GM21529 (cell line): ENCODE data around the gene PDS5B.
A peak's percentile ranks its signal among the peaks of the same experiment; 100 is the strongest.
"Not testable (repeated sequence)": the region's sequence is repeated elsewhere in the genome, so short reads cannot be mapped to it uniquely, and the experiment has no call there.

Source experiments
- ATAC-seq: cut with Tn5 transposase; IDR thresholded peaks from one replicate; pipeline ENCODE4 v1.9.1; 2021; ENCODE audit not compliant: unreplicated experiment

The PDS5B gene

DNA sequence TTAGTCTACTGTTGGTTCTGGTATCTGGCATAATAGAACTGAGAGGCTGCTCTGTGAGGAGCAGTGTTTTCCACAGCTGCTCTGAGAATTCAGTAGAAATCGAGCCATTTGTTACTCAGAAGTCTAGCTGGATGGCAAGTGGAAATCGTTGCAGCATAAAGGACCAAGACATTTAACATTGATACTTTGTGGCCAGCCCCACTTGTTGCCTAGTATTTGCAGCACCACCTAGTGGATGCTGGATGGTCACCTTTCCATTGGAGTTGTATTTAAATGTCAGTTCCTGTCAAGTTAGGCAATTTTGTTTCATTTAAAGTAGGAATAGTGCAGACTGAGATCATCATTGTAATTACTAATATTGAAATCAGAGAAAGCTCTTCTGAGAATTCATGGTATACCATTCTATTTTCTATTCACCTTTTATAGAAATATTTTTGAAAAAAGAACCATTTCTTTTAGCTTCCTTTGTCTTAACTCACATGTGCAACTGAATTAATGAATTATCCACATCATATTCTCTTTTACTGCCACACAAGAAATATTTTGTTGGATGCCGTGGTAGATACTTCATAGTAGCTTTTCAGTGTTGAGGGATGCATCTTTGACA, 64.6 kb downstream of the PDS5B start:
- ATAC-seq, result peak; percentile 77

DNA sequence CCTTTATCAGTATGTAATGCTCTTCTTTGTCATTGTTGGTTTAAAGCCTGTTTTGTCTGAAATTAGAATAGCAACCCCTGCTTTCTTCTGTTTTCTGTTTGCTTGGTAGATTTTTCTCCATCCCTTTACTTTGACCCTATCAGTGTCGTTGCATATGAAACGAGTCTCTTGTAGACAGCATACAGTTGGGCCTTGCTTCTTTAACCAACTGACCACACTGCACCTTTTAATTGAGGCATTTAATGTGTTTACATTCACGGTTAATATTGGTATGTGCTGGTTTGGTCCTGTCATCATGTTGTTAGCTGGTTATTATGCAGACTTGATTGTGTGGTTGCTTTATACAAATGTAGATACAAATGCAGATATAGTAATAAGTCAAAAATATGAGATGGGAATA, 71.1 kb downstream of the PDS5B start:
- ATAC-seq, result no peak

DNA sequence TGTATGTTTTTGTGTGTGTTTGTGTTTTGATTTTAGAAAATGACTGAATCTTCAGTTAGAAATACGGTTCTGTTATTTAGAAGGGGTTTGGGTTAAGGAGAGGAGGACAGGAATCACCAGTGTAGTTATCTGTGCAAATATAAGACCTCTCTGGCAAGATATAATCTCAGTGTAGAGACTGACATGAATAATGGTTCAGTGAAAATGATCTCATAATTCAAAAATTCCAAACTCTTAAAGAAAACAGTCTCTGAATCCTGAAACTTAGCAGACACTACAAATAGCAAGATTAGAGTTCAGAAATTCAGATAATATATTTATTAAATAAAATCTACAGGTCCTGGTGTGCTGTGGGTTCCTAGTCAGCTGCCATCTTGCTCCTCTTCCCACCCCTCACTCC, 73.5 kb downstream of the PDS5B start:
- no peak for ATAC-seq

DNA sequence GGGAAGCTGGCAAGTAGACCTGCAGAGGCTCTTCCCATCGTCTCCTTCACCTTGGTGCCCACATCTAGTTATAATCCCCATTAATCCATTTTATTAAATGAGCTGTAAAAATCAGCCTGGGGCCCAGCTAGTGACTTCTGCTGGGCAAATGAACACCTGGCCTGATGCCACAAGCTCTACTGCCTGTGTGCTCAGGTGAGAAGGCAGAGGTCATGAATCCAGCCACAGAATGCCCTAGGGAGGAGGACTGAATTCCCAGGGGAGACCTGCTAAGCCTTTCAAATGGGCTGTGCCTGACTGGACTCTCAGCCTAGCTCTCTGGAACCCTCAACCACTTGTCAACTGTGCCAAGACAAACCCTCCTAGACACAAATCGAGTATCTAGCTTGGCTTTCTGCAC, 74.0 kb downstream of the PDS5B start:
- no peak for ATAC-seq

DNA sequence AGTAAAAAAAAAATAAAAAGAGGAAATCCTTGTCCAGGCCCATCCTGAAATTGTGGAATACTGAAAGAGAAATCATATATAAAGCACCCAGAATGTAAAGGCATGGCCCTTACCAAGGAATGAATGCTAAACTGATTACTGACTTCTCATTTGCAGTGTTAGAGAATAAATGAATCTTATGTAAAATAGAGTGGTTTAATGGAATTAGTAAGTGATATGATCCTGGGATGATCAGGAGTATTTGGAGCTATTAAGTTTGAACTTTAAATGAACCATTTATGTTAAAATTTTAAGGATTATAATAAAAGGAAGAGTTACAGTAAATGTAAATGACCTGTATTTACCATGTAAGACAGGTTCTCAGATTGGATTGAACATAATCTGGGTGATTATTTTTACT, 75.4 kb downstream of the PDS5B start:
- ATAC-seq, result no peak

DNA sequence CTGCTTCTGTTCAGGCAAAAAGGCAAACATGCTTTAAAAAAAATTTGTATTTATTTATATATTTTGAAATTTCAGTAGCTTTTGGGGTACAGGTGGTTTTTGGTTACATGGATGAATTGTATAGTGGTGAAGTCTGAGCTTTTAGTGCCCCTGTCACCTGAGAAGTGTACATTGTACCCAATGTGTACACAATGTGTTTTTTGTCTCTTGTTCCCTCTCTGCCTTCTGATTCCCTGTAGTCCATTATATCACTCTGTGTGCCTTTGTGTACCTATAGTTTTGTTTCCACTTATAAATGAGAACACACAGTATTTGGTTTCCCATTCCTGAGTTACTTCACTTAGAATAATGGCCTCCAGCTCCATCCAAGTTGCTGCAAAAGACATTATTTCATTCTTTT, 77.4 kb downstream of the PDS5B start:
- no peak for ATAC-seq

DNA sequence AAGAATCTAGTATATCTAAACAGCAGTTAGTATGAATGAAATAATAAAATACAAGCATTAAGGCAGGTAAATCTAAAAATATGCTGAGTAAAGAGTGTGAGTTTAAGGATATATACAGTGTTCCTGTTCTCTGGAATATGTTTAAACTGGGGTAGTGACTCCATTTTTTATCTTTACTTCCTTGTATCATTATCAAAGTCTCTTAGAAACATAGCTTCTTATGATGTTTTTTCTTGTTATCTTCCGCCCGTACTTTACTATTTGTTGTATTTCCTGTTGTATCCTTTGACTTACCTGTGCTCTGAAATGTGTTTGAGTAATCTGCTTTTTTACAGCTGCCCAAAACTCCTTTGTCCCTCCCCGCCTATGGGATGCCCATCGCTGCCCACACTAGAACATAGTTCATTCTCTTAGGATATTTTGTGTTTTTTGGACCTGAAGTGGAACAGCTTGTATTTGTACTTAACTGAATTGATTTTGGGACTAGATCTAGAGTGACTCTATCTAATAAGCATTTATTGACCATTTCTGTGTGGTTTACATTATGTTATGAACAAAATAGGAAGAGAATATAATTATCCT, 80.8 kb downstream of the PDS5B start:
- no peak for ATAC-seq

DNA sequence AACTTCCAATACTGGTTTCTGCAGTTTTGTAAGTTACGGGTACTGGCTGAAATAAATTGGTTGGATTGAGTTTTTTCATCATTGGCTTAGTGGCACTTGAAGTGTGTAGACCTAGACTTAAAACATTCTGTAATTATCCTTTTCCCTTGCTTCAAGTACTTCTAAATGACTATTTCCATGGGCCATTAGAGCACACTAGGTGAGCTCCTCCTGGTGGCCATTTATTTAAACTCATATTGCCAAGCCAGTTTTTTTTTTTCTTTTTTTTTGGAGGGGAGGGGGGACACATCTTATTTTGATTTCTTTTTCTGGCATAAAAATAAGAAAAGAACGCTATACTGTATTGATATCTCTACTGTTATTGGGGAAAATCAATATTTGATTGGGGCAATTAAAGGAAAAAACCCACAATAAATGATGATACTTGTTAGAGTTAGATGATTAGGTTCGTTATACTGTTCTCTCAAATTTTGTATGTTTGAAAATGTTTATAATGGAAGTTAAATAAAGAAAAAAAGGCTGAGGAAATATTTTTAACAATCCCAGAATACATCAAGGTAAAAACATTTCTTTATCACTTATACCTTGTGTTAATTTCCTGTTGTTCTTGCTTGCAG, 82.9 kb downstream of the PDS5B start:
- no peak for ATAC-seq

DNA sequence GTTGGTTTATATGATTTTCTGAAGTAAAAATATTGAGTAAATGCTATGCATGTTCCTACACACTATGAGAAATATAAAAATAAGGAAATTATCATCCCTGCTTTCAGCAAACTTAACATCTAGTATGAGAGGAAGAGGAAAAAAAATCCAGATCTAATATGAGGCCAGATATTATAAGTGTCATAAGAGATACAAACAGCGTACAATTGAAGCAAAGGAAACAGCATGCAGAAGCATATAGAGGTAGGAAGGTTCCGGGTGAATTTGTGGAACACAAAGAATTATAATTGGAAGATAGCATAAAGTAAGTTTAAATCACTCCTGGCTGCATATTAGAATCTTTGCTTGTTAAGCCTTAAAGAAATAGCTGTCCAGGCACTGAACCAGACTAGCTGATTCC, 88.3 kb downstream of the PDS5B start:
- ATAC-seq, result no peak

DNA sequence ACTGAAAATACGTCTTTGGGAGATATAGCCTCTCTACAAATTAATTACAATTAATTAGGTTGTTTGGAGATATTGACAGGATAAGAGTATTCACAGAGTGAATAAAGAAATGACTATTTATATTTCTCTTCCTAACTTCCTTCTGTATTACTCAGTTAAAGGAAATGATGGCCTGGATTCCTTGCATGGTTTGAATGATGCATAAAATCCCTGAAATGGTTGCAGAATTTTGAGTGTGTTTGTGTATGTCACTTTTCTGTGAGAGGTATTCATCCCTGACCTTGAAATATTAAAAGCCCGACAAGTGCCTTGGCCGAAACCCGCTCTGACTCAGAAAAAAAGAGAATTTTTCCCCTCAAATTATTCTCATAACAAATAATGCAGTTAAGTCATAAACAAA, 90.0 kb downstream of the PDS5B start:
- no peak for ATAC-seq

DNA sequence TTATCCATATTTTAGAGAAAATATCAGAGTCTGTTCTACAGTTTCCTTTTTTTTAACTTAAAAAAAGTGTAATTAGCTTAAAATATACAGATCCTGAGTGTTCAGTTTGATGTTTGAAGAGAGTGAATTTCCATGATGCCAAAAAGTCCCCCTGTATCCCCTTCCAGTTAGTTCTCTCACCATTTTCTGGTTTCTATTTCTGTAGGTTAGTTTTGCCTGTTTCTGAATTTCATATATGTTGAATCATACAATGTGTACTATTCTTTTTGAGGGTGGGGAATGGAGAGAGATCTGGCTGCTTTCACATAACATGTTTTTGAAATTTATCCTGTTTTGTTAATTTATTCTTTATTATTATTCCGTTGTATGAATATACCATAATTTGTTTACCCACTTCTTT, 95.9 kb downstream of the PDS5B start:
- no peak for ATAC-seq

DNA sequence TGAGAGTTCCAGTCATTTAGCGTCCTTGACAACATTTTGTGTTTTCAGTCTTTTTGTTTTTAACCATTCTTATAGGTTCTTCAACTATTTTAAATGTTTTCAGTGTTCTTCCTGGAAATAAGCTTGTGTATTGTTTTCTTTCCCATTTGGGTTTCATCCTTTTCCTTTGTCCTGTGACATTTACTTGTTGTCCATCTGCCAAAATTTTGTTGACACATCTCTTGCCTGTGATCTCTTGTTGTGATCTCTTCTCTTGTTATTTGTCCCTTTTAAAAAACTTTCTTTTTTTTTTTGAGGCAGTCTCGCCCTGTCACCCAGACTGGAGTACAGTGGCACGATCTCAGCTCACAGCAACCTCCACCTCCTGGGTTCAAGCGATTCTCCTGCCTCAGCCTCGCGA, 96.5 kb downstream of the PDS5B start:
- ATAC-seq, result no peak

DNA sequence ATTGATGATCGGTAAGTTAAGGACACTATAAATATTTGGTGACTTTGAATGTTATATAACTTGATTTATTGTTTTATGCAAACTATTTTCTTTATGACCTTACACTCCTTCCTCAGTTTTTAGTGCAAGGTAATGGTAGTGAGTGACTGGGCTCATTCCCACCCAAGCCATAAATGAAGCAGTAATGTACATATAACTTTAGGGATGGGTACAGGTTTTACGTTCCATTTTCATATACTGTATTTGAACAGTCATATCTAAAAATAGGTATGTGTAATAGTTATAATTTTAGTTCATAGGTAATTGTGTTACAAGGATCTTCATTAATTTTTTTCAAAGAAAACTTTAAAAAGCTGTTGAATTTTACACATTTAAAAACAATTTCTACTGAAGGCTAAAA, 101.0 kb downstream of the PDS5B start:
- ATAC-seq, result no peak

DNA sequence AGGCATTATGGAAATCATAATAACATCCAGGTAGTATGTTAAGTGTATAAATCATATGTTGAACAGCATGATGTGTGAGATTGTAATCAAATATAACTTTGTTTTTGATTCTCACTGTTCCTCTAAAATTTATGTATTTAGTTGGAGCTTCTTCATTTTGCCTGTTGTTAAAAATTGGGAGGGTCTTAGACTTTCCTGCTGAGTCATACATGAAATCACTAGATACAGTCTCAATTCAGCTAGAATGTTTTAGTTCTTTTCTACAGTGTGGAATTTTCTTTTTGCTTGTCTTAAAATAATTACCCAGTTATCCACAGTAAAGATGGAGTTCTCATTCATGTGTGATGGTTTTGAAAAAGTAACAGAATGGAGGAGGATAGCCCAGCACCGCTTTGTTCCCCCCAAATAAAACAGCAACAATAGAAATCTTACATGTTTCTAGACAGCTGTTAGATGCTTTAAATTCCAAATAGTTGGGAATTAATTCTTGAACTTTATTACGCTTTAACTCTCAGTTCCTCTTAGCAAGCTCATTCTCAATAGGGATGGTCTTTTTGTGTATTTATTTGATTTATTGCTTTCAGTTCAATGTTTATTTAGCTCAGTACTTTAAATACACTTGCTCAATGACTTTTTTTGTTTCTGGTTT, 109.5 kb downstream of the PDS5B start:
- no peak for ATAC-seq

DNA sequence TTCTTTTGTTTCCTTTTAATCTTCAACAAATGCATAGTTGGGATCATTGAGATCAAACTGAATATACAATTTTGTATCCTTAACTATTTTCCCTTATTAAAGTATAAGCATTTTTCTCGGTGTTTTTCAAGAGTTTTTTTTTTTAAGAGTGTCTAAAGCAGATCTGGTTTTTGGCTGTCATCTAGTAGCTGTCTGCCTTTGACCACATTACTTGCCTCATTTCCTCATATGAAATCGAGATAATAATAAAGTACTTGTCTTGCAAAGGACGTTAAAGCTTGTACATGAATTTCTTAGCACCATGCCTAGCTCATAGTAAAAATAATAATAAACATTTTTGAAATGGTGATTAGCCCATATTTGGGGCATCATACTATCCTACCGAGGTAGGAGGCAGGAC, 121.2 kb downstream of the PDS5B start:
- ATAC-seq, result no peak

DNA sequence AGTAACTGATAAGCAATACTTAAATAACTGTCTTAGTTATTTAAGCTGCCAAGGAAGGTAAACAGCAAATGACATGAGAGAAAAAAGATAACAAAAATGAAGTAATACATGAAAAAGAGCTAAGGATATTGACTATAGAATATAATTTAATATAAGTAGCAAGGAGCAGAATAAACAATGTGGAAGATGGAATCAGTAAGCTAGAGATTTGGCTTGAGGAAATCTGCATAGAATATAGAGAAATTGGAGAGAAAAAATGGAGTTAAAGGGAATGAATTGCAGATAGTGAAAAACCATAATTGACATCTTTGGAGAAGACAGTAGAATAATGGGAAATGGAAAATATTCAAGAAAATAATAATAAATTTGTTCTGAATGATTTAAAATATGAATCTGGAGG, 127.1 kb downstream of the PDS5B start:
- no peak for ATAC-seq

DNA sequence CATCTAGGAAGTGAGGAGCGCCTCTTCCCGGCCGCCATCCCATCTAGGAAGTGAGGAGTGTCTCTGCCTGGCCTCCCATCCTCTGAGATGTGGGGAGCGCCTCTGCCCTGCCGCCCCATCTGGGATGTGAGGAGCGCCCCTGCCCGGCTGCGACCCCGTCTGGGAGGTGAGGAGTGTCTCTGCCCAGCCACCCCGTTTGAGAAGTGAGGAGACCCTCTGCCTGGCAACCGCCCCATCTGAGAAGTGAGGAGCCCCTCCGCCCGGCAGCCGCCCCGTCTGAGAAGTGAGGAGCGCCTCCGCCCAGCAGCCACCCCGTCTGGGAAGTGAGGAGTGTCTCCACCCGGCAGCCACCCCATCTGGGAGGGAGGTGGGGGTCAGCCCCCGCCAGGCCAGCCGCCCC, 129.9 kb downstream of the PDS5B start:
- ATAC-seq, result not testable (repeated sequence)

DNA sequence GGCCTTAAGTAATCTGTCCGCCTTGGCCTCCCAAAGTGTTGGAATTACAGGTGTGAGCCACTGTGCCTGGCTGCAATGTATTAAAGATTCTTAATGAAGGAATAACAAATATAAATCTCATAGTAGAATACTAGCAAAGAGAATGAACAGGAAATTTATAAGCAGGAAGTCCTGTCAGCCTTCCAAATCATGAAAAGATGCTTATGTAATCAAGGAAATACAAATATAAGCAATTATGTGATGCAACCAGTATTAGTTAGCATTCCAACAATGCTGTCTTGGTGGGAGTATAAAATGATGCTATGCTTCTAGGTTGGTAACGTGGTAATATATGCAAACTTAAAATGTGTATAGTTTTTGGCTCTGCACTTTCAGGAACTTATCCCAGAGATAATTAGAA, 133.8 kb downstream of the PDS5B start:
- no peak for ATAC-seq

DNA sequence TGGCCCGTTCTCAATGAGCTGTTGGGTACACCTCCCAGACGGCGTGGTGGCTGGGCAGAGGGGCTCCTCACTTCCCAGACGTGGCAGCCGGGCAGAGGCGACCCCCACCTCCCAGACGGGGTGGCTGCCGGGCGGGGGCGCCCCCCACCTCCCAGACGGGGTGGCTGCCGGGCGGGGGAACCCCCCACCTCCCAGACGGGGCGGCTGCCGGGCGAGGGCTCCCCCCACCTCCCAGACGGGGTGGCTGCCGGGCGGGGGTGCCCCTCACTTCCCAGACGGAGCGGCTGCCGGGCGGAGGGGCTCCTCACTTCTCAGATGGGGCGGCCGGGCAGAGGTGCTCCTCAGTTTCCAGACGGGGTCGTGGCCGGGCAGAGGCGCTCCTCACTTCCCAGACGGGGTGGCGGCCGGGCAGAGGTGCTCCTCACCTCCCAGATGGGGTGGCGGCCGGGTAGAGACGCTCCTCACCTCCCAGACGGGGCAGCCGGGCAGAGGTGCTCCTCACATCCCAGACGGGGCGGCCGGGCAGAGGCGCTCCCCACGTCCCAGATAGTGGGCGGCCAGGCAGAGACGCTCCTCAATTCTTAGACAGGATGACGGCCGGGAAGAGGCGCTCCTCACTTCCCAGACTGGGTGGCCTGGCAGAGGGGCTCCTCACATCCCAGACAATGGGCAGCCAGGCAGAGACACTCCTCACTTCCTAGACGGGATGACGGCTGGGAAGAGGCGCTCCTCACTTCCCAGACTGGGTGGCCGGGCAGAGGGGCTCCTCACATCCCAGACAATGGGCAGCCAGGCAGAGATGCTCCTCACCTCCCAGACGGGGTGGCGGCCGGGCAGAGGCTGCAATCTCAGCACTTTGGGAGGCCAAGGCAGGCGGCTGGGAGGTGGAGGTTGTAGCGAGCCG, 135.1 kb downstream of the PDS5B start:
- not testable (repeated sequence) for ATAC-seq

DNA sequence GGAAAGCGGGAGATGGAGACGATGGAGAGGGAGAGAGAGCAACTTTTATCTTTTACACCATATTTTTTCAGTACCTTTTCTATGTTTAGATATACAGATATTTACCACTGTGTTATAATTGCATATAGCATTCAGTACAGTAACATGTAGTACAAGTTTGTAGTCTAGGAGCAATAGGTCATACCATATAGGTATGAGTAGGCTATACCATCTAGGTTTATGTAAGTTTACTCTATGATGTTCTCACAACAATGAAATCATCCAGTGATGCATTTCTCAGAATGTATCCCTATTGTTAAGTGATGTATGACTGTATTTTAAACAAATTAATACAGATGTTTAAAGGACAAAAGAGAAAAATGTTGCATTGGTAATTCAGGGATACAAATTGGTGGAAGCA, 136.1 kb downstream of the PDS5B start:
- ATAC-seq, result no peak

DNA sequence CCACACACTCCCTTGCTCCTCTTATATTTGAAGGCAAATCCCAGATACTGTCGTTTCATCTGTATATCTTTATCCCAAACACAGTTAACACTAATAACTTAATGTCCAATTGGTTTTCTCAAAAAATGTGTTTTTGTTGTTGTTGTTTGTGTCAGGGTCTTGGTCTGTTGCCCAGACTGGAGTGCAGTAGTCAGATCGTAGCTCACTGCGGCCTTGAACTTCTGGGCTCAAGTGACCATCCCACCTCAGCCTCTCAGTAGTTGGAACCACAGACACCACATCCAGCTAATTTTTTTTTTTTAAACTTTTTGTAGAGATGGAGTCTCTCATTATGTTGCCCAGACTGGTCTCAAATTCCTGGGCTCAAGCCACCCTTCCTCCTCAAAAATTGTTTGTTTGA, 137.7 kb downstream of the PDS5B start:
- no peak for ATAC-seq
